Measurements from ENCODE around the gene MAS1L. TPM values are rescaled to one million over a fixed set of nuclear protein-coding genes. Genes with fewer than 3 reads are reported as not detected.

Gene MAS1L, protein sequence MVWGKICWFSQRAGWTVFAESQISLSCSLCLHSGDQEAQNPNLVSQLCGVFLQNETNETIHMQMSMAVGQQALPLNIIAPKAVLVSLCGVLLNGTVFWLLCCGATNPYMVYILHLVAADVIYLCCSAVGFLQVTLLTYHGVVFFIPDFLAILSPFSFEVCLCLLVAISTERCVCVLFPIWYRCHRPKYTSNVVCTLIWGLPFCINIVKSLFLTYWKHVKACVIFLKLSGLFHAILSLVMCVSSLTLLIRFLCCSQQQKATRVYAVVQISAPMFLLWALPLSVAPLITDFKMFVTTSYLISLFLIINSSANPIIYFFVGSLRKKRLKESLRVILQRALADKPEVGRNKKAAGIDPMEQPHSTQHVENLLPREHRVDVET
- not detected in 2 replicates for total RNA-seq

DNA sequence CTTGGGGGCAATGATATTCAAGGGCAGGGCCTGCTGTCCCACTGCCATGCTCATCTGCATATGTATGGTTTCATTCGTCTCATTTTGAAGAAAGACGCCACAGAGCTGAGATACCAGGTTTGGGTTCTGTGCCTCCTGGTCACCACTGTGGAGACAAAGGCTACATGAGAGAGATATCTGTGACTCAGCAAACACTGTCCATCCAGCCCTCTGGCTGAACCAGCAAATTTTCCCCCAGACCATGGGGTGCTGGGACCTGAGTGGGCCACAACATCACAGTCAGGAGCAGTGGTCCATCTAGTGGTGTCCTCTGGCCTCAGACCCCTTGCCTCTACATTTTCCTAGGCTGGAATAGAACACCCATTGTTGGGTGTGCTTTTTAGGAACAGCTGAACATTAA lies at the start of gene MAS1L:
Gene MAS1L (minus strand): TSS at position 297 of the 400 bp plus-strand sequence. CDS start 54 bp downstream, at position 243.
- DNase-seq (ENCODE audit: low read depth in 2 of 2), result no peak

DNA sequence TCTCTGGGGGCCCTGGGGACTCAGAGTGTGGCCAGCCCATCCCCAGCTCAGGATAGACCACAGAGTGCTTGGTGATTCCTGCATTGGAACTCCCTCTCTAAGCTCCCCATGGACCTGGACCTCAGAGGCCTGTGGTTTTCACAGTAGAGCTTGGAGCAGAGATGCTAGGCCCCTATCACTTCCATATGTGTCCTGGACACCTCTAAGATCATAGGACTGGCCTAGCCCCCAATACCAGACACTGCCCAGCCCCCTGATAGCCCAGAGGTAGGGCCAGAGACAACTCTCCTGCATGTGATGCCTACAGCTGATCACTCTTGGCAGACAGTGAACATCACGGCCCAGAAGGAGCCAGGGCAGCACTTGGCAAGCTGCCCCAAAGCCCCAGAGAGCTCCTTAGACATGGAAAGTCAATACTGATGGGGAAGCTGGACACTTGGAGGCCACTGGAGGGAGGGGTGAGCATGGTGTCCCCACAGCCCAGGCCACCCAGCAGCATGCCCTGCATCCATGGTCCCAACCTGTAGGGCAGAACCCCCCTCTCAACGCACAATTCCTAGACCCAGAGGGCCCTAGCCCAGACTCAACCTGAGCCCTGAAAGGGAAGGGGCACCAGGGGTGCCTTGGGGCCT lies 44.7 kb upstream of the MAS1L start:
- DNase-seq (ENCODE audit: low read depth in 2 of 2), result no peak

DNA sequence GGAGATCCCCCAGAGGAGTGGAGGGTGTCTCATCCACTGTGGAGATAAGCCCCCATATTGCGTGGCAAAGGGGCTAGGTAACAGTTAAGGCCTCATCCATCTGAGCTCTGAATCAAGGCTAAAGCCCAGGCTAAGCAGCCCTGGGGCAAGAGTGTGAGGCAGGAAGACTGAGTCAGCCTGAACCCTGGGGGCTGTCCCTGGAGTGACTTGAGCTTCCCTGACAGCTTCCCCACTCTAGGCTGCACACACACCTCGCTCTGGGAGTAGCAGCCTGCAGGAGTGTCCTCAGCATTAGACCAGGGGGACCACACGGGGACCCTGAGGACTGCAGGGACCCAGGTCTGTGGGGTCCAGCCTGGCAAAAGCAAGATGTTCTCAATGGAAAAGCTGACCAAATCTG lies 43.9 kb upstream of the MAS1L start:
- peak in 1 of 2 donors; percentile 73 for DNase-seq (ENCODE audit: low read depth in 2 of 2)

DNA sequence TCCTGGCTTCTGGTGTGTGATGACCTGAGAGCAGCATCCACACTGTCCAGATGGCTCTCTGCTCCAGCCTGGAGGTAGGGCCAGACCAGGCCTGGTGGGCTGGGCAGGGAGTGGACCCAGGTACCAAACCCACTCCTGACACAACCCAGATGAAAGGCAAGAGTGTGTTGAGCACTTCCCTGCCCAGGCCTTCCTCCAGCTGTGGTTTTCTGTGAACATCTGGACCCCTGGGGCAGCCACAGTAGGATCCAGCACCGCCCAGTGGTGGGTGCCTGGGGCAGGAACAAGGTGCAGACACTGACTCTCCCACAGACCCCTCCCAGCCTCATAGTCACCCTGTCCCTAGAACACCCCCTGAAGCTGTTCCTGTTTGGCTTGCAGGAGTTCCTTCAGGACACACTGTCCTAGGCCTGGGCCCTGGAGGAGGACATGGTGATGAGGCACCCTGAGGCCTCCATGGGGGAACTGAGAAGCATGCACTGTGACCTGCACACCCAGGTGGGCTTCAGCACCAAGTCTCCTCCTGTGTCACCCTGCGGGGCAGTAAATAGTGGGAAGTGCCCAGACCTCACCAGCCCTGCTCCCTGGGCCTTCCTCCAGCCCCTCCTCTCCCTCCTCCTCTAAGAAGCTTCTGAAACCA lies 43.0 kb upstream of the MAS1L start:
- DNase-seq (ENCODE audit: low read depth in 2 of 2), result no peak

DNA sequence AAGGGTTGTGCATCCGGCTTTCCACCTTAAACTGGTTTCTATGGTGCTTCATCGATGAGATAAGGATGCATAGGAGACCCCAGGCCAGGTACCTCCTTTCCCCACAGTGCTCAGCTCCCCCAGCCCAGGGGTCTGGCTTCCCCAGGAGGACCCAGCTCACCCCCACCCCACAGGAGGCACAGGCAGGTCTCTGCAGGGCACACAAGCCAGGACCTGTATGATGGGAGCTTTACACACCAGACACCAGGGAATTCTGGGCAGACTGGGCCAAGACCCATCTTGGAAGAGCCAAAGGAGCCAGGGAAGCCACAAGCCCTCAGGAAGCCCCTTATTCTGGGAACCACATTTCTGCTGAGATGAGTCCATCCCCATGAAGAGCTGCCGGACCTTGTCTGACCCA lies 42.2 kb upstream of the MAS1L start:
- DNase-seq (ENCODE audit: low read depth in 2 of 2), result no peak

DNA sequence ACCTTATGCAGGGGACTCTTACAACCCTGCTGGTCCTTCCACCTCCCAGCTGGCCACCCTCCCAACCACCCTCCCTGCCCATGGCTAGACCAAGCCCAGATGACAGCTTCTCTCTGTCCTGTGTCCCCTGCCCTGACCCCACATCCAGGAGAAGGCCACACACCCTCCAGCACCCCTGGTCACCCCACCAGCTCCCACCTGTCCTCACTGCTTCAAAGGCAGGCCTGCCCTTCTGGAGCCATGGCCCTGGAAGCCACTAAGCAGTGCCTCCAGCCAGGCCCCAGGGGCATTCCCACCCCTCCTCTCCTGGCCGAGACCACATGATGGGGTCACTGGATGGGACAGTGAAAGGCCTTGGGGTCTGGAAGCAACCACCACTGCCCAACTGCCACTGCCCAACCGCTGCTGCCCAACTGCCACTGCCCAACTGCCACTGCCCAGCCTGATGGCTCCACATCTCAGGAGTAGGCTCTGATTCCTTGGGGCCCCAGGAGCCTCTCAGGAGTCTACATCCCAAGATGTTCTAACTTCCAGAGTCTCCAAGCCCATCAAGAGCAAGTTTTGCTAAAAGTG lies 41.3 kb upstream of the MAS1L start:
- no peak for DNase-seq (ENCODE audit: low read depth in 2 of 2)

DNA sequence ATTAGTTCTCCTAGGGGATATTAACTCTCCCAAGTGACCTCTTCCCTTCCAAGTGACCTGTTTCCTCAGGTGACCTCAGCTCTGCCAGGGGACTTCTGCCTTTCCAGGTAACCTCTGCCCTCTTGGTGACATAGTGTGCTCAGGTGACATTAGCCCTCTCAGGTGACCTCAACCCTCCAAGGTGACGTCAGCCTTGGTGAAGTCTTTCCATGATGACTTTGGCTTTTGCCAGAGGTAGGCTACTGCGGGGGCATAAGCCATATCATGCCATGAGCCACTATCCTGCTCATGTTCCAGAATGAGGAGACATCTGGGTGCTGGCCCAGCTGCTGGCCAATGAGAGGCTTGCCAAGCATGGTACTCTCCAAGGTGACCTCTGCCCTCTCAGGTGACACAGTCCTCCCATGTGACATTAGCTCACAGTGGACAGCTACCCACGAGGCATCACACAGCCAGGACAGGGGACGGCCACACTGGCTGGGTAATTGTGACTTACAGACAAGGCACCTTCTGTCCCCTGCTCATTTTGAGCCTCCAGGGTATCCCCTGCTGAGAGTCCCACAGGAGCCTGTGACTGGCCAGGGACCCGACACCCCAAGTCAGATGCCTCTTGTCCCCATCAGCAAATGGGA lies 40.7 kb upstream of the MAS1L start:
- DNase-seq (ENCODE audit: low read depth in 2 of 2), result no peak

DNA sequence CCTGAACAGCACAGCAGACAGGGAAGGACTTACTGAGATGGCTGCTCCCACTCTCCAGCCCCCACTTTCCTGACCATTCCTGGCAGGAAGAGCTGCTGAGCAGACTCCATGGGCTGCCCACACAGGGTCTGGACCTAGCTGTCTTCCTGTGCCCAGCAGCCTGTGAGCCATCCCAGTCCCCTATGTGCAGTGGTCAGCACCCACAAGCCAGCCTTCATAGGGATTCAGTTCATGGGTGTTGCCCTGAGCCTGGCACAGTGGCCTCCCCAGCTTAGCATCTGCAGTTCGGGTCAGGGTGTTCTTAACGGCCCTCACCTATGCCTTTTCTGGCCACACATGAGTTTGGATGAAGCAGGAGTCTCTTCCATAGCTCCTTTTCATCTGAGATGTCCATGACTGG lies 39.8 kb upstream of the MAS1L start:
- DNase-seq (ENCODE audit: low read depth in 2 of 2), result no peak

DNA sequence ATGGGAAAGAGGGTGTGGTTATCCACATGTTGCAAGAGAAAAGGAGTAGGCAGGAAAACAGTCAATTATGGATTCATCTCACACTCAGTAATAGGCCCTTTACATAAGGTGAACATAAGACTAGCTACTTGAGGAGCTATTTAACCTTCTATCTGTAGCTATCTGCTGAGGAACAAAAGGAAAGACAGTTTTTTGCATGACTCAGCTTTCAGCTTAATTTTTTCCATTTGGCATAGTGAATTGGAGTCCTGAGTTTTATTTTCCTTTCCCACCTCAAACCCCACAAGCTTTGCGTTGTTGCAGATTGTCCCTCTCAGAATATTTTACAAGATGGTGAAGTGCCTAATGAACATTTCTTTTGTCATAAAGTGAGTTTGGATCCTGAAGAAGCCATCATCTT lies 39.4 kb upstream of the MAS1L start:
- no peak for DNase-seq (ENCODE audit: low read depth in 2 of 2)

DNA sequence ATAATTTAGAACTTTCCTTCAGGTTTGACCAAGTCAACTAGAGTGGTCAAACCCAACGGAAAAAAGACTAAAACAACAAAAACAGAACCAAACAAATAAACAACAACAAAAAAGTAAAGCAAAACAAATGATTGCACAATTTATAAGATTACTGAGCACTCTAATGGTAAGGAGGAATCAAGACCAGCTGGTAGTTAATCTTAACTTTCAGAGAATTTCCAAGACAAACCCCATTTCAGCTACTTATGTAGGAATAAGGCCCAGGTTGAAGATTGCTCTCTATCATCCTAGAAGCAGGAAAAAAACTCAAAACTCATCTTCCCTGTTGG lies 37.5 kb upstream of the MAS1L start:
- DNase-seq (ENCODE audit: low read depth in 2 of 2), result no peak

DNA sequence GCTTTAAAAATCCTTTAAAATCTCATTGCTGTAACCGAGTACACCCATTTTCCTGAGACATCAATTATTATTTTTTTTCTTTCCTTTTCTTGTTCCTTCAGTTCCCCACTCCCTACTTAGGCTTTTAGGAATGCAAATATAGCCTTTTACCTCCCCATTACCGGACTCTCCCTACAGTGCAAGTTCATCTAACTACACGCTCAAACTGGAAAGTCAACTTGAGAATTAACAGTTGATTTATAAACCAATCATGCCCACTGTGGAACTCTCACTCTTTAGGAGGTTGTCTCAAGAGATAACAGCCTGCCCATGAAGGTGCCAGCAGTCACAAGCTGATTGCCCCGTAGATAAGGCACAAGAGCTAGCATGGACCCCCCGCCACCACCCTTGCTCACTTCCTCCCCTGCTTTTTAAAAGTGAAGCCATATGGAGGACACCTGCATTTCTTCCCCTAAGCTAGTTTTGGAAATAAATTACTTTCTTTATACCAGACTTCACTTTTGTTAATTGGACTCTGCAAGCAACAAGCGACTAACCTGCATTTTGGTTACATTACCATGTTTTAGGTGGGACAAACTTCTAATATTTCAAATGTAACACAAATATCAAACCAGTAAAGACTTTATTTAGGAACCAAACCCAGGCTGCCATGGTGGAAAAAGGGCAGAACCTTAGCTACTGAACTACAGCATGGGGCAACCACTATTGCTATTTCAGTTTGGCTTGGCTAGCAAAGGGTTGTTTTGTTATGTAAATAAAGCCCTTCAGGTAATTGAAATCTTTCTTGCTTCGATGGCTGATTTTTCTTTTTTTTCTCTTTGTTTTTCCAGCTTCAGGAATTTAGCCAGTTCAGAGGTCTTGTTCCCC lies 36.9 kb upstream of the MAS1L start:
- DNase-seq (ENCODE audit: low read depth in 2 of 2), result no peak

DNA sequence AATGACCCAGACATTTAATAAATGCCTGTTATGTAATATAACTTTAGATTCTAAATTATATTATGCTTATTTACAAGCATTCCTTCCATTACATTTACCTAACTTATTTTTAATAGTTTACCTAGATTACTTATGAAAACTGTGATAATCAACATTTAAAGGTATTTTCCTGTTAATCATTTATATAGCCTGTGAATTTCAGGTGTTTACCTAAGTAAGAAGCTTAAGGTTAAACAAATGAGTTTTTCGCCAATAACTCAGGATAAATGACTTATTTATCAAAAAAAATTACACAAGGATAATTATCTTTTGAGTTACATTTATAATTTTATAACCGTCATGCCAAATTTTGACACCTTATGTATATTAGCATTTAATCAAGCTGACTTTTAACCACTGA lies 36.3 kb upstream of the MAS1L start:
- no peak for DNase-seq (ENCODE audit: low read depth in 2 of 2)

DNA sequence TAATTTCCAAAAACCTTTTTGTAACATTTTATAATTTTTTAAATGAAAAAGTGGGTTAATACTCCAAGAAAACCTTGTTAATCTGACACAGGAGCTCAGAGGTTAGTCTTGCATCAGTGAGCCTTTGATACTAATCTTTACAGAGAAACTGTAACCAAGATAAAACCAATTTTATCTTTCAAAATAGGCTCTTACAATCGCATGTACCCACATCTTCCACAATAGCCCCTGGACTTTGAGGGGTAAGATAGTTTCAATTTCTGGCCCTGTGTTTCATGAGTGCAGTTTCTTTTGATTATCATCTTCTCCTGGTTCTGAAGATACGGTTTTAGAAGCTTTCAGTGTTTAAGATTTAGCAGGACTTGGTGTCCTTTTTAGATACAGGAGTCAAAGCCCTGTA lies 34.5 kb upstream of the MAS1L start:
- no peak for DNase-seq (ENCODE audit: low read depth in 2 of 2)

DNA sequence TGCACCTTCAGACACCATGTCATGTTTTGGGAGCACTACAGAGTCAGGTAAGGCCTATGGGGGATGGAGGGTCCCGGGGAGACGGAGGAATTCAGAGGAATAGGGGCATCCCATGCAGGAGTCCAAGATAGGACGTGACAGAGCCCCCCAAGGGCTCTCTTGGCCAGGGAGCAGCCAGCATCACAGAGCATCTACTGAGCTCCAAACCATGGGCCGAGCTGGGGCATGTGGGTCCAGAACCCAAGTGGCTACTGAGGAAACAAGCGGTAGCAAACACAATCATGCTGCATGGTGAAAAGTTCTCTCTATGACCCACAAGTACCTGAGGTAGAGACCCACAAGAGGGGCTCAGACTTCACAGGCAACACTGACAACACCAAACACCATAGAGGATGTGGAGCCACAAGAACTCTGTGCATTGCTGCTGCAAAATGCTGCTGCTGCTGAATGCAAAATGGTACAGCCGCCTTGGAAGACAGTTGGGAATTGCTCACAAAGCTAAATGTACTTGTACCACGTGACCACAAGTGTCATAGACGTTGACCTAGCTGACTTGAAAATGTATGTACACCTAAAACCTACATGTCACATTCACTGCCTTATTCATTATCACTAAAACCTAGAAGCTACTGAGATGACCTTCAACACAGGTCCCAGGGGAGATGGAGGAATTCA lies 33.4 kb upstream of the MAS1L start:
- no peak for DNase-seq (ENCODE audit: low read depth in 2 of 2)

DNA sequence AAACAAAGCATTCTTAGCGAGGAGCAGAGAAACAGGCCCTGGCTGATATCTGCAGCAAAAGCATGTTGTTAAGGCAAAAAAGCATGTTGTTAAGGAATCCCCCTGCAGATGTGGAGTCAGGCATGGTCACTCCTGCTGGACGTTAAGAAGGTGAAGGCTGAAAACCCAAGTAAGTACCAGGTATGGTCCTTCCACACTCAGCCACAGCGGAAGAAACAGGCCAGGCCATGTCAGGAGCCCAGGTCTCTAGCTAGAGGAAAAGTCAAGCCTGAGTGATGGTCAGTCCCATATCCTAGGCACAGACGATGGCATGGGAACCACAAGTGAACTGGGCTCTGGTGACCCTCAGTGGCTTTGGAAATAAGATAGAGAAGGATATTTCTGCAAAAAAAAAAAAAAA lies 32.5 kb upstream of the MAS1L start:
- no peak for DNase-seq (ENCODE audit: low read depth in 2 of 2)

DNA sequence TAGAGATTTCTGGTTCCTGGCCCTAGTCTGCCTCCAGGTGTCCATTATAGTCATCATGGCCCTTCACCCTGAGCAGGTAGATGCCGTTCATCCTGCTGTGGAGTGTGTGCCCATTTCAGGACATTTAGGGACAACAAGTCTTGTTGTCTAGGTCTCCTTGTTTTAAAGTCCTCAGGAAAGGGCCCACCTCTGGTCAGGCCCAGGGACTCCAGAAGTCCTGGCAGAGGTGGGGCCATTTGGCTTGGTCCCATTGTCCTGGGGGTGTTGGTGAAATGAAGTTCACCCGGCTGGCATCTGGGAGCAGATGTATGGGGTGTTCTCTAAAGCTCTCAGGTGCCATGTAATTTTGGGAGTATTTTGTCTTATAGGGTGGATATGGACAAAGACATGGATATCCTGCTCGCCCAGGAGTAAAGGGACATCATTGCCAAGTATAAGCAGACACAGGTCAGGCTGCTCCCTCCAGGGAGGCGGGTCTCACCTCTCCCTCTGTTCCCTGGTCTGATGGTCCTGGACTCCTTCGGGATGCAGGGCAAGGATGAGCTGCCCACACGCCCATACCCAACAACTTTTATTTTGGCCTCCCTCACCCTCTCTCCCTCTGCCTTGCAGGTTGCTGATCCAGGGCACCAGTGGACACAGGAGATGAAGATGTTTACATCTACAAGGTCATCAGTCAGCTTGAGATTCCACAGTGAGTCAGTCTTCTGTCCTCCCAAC lies 31.7 kb upstream of the MAS1L start:
- DNase-seq (ENCODE audit: low read depth in 2 of 2), result no peak

DNA sequence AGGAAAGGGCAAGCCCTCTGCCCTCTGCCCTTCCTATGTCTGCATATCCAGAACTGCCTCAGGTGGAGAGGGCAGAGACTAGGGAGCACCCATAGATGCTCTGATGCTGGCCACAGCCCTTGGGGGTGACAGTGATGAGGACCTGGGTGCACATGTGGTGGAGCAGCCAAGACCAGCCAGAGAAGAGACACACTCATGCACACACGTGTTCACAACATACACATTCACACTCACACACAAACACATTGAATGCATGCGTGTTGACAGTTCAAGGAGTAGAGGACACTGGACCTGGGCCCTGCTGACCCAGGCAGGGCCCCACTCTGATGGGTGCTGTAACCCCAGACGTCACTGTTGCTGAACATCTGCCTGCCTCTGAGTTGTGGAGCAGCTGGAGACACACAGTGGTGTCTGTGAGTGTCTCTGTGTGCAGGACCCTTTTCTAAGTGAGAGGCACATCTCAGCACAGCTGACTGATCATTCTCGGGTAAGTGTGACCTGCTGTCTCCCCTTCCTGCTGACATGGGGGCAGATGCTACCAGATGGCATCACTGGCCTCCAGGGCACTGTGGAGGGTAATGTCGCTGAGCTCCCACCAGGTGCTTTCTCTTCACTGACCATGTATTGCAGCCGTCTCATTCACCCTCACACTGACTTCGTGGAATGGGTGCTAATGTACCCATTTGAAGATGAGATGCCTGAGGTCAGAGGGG lies 30.1 kb upstream of the MAS1L start:
- no peak for DNase-seq (ENCODE audit: low read depth in 2 of 2)

DNA sequence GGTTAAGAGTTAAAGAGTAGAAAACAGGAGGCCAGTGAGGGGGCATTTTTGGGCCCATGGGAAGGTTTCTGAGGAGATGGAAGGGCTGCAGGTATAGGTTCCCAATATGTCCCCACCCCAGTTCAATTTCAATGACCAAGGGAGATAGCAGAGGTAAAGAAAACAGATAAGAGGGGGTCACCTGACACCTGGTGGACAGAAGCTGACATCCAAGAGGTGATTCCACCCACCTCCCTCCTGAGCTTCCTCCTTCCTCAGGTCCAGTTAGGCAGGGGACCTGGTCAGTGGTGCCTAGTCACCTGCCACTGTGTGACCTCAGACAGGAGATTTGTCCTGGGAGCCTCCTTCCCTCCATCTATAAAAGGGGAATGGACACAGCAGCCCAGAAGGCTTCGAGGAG lies 29.5 kb upstream of the MAS1L start:
- DNase-seq (ENCODE audit: low read depth in 2 of 2), result no peak

DNA sequence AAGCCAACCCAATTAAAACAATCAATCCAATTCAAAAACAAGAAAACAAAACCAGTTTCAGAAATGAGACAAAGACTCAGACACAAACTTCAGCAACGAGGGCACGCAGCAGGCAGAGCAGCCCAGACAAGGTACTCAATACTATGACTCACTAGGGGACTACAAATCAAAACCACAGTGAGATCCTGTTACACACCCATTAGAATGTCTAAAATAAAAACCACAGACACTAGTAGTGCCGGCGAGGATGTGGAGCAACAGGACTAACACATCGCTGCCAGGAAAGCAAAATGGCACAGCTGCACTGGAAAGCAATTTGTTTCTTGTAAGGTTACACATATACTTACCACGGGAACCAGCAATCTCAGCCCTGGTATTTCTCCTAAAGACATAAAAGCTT lies 28.4 kb upstream of the MAS1L start:
- DNase-seq (ENCODE audit: low read depth in 2 of 2), result peak in 1 of 2 donors; percentile 92

Data from lung microvascular endothelial cell (primary cell).